ENCODE data around the gene PHEX.

Gene PHEX

GRCh38 chrX:22024577-22024976 is 7.5 kb upstream of the PHEX start:
- no peak for TF ChIP-seq CTCF (IDR thresholded peaks at IDR 0.05; ENCODE audit: extremely low read depth, missing control alignments)
- DNase-seq (ENCODE audit: low spot score), result no peak

- TF ChIP-seq CTCF (IDR thresholded peaks at IDR 0.05; ENCODE audit: extremely low read depth, missing control alignments), result no peak
- DNase-seq (ENCODE audit: low spot score), result no peak
Observed at GRCh38 chrX:22025751-22026150, 6.4 kb upstream of the PHEX start.

GRCh38 chrX:22026731-22027130 is 5.4 kb upstream of the PHEX start:
- TF ChIP-seq CTCF (IDR thresholded peaks at IDR 0.05; ENCODE audit: extremely low read depth, missing control alignments), result no peak
- no peak for DNase-seq (ENCODE audit: low spot score)

GRCh38 chrX:22032506-22032905 is 381 bp downstream of the PHEX start:
- no peak for TF ChIP-seq CTCF (IDR thresholded peaks at IDR 0.05; ENCODE audit: extremely low read depth, missing control alignments)
- no peak for DNase-seq (ENCODE audit: low spot score)

- no peak for DNase-seq (ENCODE audit: low spot score)
- no peak for TF ChIP-seq CTCF (IDR thresholded peaks at IDR 0.05; ENCODE audit: extremely low read depth, missing control alignments)
Observed at GRCh38 chrX:22033818-22034217, 1.7 kb downstream of the PHEX start.

- TF ChIP-seq CTCF (IDR thresholded peaks at IDR 0.05; ENCODE audit: extremely low read depth, missing control alignments), result no peak
- DNase-seq (ENCODE audit: low spot score), result no peak
Observed at GRCh38 chrX:22035236-22035635, 3.1 kb downstream of the PHEX start.

- DNase-seq (ENCODE audit: low spot score), result no peak
- no peak for TF ChIP-seq CTCF (IDR thresholded peaks at IDR 0.05; ENCODE audit: extremely low read depth, missing control alignments)
Observed at GRCh38 chrX:22037225-22037624, 5.1 kb downstream of the PHEX start.

Data from GM20000 (cell line).